GM23248 (cell line): ENCODE results near the gene ASXL2. TPM values are rescaled to one million over a fixed set of nuclear protein-coding genes. Genes with fewer than 3 reads are reported as not detected.
"Not testable (repeated sequence)": the region's sequence is repeated elsewhere in the genome, so short reads cannot be mapped to it uniquely, and the experiment has no call there.

Source experiments
- DNase-seq: peaks from one replicate; pipeline ENCODE4 v3.0.0-alpha.2; 2015
- H2AFZ ChIP-seq: fragments of 200-600 bp; sonication (generic); 2 replicates; pipeline ENCODE4 v1.6.1; 2016; ENCODE audit warnings: antibody characterized with exemption
- H3F3A ChIP-seq: fragments of 200-600 bp; sonication (generic); 2 replicates; pipeline ENCODE4 v1.6.1; 2016; ENCODE audit warnings: mild to moderate bottlenecking, antibody characterized with exemption, mixed run types; ENCODE audit not compliant: insufficient read depth
- H3K27ac ChIP-seq: fragments of 200-600 bp; sonication (generic); 2 replicates; pipeline ENCODE4 v1.5.1; 2016; ENCODE audit warnings: mild to moderate bottlenecking
- H3K27me3 ChIP-seq: fragments of 200-600 bp; sonication (generic); replicated peaks from 2 replicates; pipeline ENCODE4 v1.6.1; 2016; ENCODE audit warnings: mild to moderate bottlenecking; ENCODE audit not compliant: insufficient read depth
- H3K36me3 ChIP-seq: fragments of 200-600 bp; sonication (generic); 2 replicates; pipeline ENCODE4 v1.6.1; 2016; ENCODE audit warnings: low read depth, mild to moderate bottlenecking
- H3K4me1 ChIP-seq: fragments of 200-600 bp; sonication (generic); 2 replicates; pipeline ENCODE4 v1.6.1; 2016; ENCODE audit warnings: mild to moderate bottlenecking; ENCODE audit not compliant: insufficient read depth
- H3K4me2 ChIP-seq: fragments of 200-600 bp; sonication (generic); one replicate; pipeline ENCODE4 v1.6.1; 2016; ENCODE audit warnings: mild to moderate bottlenecking; ENCODE audit not compliant: unreplicated experiment
- H3K4me3 ChIP-seq: fragments of 200-600 bp; sonication (generic); 2 replicates; pipeline ENCODE4 v1.5.1; 2016; ENCODE audit warnings: mild to moderate bottlenecking
- H3K79me2 ChIP-seq: fragments of 200-600 bp; sonication (generic); 2 replicates; pipeline ENCODE4 v1.6.1; 2016; ENCODE audit warnings: mild to moderate bottlenecking; ENCODE audit not compliant: insufficient read depth
- H3K9ac ChIP-seq: fragments of 200-600 bp; sonication (generic); 2 replicates; pipeline ENCODE4 v1.6.1; 2016; ENCODE audit warnings: mild to moderate bottlenecking
- H3K9me2 ChIP-seq: fragments of 200-600 bp; sonication (generic); 2 replicates; pipeline ENCODE4 v1.6.1; 2016; ENCODE audit warnings: mixed run types, mild to moderate bottlenecking, moderate library complexity; ENCODE audit not compliant: insufficient read depth
- H3K9me3 ChIP-seq: fragments of 200-600 bp; sonication (generic); one replicate; pipeline ENCODE4 v1.6.1; 2017; ENCODE audit warnings: low read depth
- H4K20me1 ChIP-seq: fragments of 200-600 bp; sonication (generic); 2 replicates; pipeline ENCODE4 v1.6.0; 2016; ENCODE audit not compliant: insufficient read depth
- EZH2 ChIP-seq: fragments of 200-600 bp; sonication (generic); IDR thresholded peaks from 2 replicates; pipeline ENCODE4 v1.6.1; 2018; ENCODE audit warnings: antibody characterized with exemption, mild to moderate bottlenecking; ENCODE audit not compliant: insufficient read depth, poor library complexity, severe bottlenecking
- EZH2phosphoT487 ChIP-seq: fragments of 200-600 bp; sonication (generic); IDR thresholded peaks from 2 replicates; pipeline ENCODE4 v1.6.1; 2018; ENCODE audit warnings: antibody characterized with exemption, moderate library complexity, mild to moderate bottlenecking, low read depth; ENCODE audit not compliant: insufficient read depth
- WGBS, 2 experiments: methylation state at CpG; one replicate each; pipeline ENCODE4 v1.1.6; 2015 to 2017; ENCODE audit warnings: low lambda C conversion rate in 2 of 2, low coverage in 1 of 2; ENCODE audit errors: missing lambda C conversion rate in 2 of 2; 5-methylcytosine and 5-hydroxymethylcytosine counted together
- in situ Hi-C: fragments of 300-500 bp; cut with MboI; formaldehyde crosslinking; loops from 2 replicates; pipeline ENCODE4 v1.15.0; 2020
- polyA plus RNA-seq: library from polyadenylated mRNA; unstranded; fragments of >200 nt; fragmentation: Nextera tagmentation; extraction: Ambion mirVana; gene quantifications from 2 replicates; pipeline ENCODE4 v1.2.1, GENCODE V29; 2016
- total RNA-seq: library from RNA; depleted of rRNA; stranded (reverse); fragments of >200 nt; shearing (Covaris generic); gene quantifications from 2 replicates; pipeline ENCODE4 v1.2.3, GENCODE V29; 2014

ASXL2 gene
- total and polyA plus RNA-seq, 2 experiments from 2014 or later, result 4.5 to 9.5 TPM

GRCh38 chr2:25920336-25920735 is 42.0 kb upstream of the ASXL2 start:
- Histone ChIP-seq H3K79me2 (no peaks in the 10 kb centered on the region), H4K20me1 (no peaks in the 10 kb centered on the region), H3K4me2 (no peak overlapping the region), H3K4me3 (no peak overlapping the region), H3K27ac (no peak overlapping the region), H3K36me3 (no peaks in the 10 kb centered on the region), H2AFZ (no peak overlapping the region), H3K9ac (no peak overlapping the region), H3K9me3 (no peaks in the 10 kb centered on the region), H3K4me1 (no peaks in the 10 kb centered on the region), H3K9me2 (no peaks in the 10 kb centered on the region), H3K27me3 (no peaks in the 10 kb centered on the region), H3F3A (no peaks in the 10 kb centered on the region)
- 6 to 14% methylated on average over 5 of the region's 5 CpGs for WGBS, 2 experiments
- TF ChIP-seq EZH2, result no peak
- no peak for TF ChIP-seq EZH2phosphoT487
- in situ Hi-C loops, result no loop called here
- peak; percentile 77 for DNase-seq

- 52 to 59% methylated on average over 3 of the region's 3 CpGs for WGBS, 2 experiments
- no peaks in the 10 kb centered on the region for H3F3A ChIP-seq
- H2AFZ ChIP-seq, result no peak overlapping the region
- H3K27ac ChIP-seq, result no peak overlapping the region
- no peaks in the 10 kb centered on the region for H3K9me2 ChIP-seq
- no peaks in the 10 kb centered on the region for H3K36me3 ChIP-seq
- DNase-seq, result no peak
- in situ Hi-C loops, result no loop called here
- H3K9me3 ChIP-seq, result no peaks in the 10 kb centered on the region
- peaks cover 7% of the 10 kb centered on the region; the same call in 1 of the 2 replicates for H3K4me1 ChIP-seq
- no peaks in the 10 kb centered on the region for H4K20me1 ChIP-seq
- TF ChIP-seq EZH2 (no peak), EZH2phosphoT487 (no peak)
- no peak overlapping the region for H3K9ac ChIP-seq
- H3K79me2 ChIP-seq, result no peaks in the 10 kb centered on the region
- no peak overlapping the region for H3K4me3 ChIP-seq
- no peaks in the 10 kb centered on the region for H3K27me3 ChIP-seq
- no peak overlapping the region for H3K4me2 ChIP-seq
Measured at GRCh38 chr2:25917832-25918231, 39.5 kb upstream of the ASXL2 start.

- H3K27ac ChIP-seq, H3K36me3 ChIP-seq, in situ Hi-C loops, H3K4me3 ChIP-seq, H3F3A ChIP-seq, H3K9me2 ChIP-seq, H3K27me3 ChIP-seq, H3K4me2 ChIP-seq, H3K9ac ChIP-seq, H3K9me3 ChIP-seq, H3K79me2 ChIP-seq, H4K20me1 ChIP-seq, H2AFZ ChIP-seq: not testable (repeated sequence)
- WGBS, 2 experiments, result 66 to 75% methylated on average over 7 of the region's 7 CpGs
- H3K4me1 ChIP-seq, result peaks cover 10% of the 10 kb centered on the region; the same call in 1 of the 2 replicates
- DNase-seq, result peak; percentile 28
Measured at GRCh38 chr2:25917411-25917810, 39.1 kb upstream of the ASXL2 start.

- H3K9me3 ChIP-seq, DNase-seq, H3F3A ChIP-seq, H3K27ac ChIP-seq, H3K36me3 ChIP-seq, H4K20me1 ChIP-seq, H3K4me3 ChIP-seq, in situ Hi-C loops, H3K4me2 ChIP-seq, H3K9ac ChIP-seq, H2AFZ ChIP-seq, H3K79me2 ChIP-seq, H3K9me2 ChIP-seq, H3K27me3 ChIP-seq: not testable (repeated sequence)
- 76 to 77% methylated on average over 16 of the region's 16 CpGs for WGBS, 2 experiments
- peaks cover 10% of the 10 kb centered on the region; the same call in 1 of the 2 replicates for H3K4me1 ChIP-seq
Measured at GRCh38 chr2:25915944-25916772, 37.9 kb upstream of the ASXL2 start.

- in situ Hi-C loops, H3F3A ChIP-seq, H3K9me3 ChIP-seq, DNase-seq, H3K4me3 ChIP-seq, H3K27me3 ChIP-seq, H3K9me2 ChIP-seq, H3K4me2 ChIP-seq, H3K9ac ChIP-seq, H4K20me1 ChIP-seq, H3K27ac ChIP-seq, H3K79me2 ChIP-seq, H3K36me3 ChIP-seq, H2AFZ ChIP-seq: not testable (repeated sequence)
- 91 to 95% methylated on average over 7 to 33 of the region's 33 CpGs for WGBS, 2 experiments
- peaks cover 10% of the 10 kb centered on the region; the same call in 1 of the 2 replicates for H3K4me1 ChIP-seq
Measured at GRCh38 chr2:25915411-25915810, 37.1 kb upstream of the ASXL2 start.

- H3K9ac ChIP-seq, result not testable (repeated sequence)
- H3K4me2 ChIP-seq, result peak overlapping the region; percentile 28
Measured at GRCh38 chr2:25913696-25913973, 35.3 kb upstream of the ASXL2 start.

More at GRCh38 chr2:25913696-25913973, 35.3 kb upstream of the ASXL2 start:
- H3K9me3 ChIP-seq, DNase-seq, H3F3A ChIP-seq, H3K9me2 ChIP-seq, H3K79me2 ChIP-seq, H3K36me3 ChIP-seq, H3K4me3 ChIP-seq, H4K20me1 ChIP-seq, H3K27ac ChIP-seq, in situ Hi-C loops, H3K27me3 ChIP-seq: not testable (repeated sequence)
- Histone ChIP-seq H2AFZ (peak overlapping the region; percentile 39; the same call in 1 of the 2 replicates), H3K4me1 (peaks cover 10% of the 10 kb centered on the region; the same call in 1 of the 2 replicates)
- 81 to 83% methylated on average over 9 of the region's 9 CpGs for WGBS, 2 experiments
